Neutrophil (primary cell): ENCODE results near the gene LRPPRC.

Source experiments
- H3K27ac ChIP-seq: fragments of 200-600 bp; sonication (generic); 2 replicates; pipeline ENCODE4 v1.5.1; 2016; ENCODE audit warnings: mild to moderate bottlenecking, moderate library complexity
- H3K27me3 ChIP-seq: fragments of 200-600 bp; sonication (generic); 2 replicates; pipeline ENCODE4 v1.6.0; 2016; ENCODE audit warnings: mild to moderate bottlenecking
- H3K36me3 ChIP-seq: fragments of 200-600 bp; sonication (generic); 2 replicates; pipeline ENCODE4 v1.5.1; 2017
- H3K4me1 ChIP-seq, 2 experiments: fragments of 200-600 bp in 1 of 2; sonication (generic) in 1 of 2; 1 replicate in 1 of 2; 2 replicates in 1 of 2; pipeline versions ENCODE4 v1.5.1 to v1.6.1; 2013 to 2016; ENCODE audit warnings: low read depth in 1 of 2, low read length in 1 of 2, mild to moderate bottlenecking in 1 of 2, moderate library complexity in 1 of 2; ENCODE audit not compliant: control insufficient read depth in 1 of 2, insufficient read depth in 1 of 2
- H3K4me3 ChIP-seq, 2 experiments: fragments of 200-600 bp in 1 of 2; sonication (generic) in 1 of 2; 1 replicate in 1 of 2; 2 replicates in 1 of 2; pipeline ENCODE4 v1.5.1; 2013 to 2016; ENCODE audit warnings: low read depth in 1 of 2, low read length in 1 of 2, mild to moderate bottlenecking in 1 of 2, moderate library complexity in 1 of 2
- H3K9me3 ChIP-seq: fragments of 200-600 bp; sonication (generic); 2 replicates; pipeline ENCODE4 v1.5.1; 2016
- TF ChIP-seq, protein P1 (sequence below): fragments of 200-600 bp; sonication (generic); IDR thresholded peaks from 2 replicates; pipeline ENCODE4 v1.5.1; 2016; ENCODE audit warnings: antibody characterized with exemption

The LRPPRC gene

DNA sequence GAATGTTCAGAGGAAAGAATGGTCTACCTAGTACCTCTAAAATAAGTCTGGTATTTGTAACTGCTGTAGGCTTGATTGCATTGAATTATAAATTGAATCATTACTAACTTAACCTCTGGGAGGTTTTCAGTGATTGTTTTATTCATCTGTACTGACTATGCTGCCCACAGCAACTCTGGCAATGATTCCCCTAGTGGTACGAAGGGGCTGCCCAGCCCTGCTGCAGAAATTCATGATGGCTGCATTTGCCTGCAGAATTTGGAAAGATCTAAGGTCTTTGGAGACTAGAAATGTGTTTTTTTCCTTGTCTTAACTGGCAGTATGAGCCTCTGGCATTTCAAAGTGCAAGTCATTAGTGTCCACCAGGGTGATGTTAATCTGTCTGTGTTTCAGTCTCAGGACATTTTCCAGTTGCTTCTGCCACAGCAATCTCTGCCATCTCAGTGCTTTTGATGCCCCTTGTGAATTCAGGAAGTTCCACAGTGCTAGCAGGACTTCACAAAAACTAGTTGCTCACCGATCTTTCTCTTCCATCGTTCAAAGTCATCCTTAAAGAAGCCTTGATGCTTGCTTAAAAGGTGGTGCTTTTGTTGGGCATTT lies 13.4 kb upstream of the LRPPRC start:
- Histone ChIP-seq H3K27ac (no peak overlapping the region), H3K9me3 (no peaks in the 10 kb centered on the region), H3K4me1 (no peaks in the 10 kb centered on the region), H3K36me3 (no peaks in the 10 kb centered on the region), H3K27me3 (peaks cover 46% of the 10 kb centered on the region), H3K4me3 (no peak overlapping the region)
- TF ChIP-seq, protein P1, sequence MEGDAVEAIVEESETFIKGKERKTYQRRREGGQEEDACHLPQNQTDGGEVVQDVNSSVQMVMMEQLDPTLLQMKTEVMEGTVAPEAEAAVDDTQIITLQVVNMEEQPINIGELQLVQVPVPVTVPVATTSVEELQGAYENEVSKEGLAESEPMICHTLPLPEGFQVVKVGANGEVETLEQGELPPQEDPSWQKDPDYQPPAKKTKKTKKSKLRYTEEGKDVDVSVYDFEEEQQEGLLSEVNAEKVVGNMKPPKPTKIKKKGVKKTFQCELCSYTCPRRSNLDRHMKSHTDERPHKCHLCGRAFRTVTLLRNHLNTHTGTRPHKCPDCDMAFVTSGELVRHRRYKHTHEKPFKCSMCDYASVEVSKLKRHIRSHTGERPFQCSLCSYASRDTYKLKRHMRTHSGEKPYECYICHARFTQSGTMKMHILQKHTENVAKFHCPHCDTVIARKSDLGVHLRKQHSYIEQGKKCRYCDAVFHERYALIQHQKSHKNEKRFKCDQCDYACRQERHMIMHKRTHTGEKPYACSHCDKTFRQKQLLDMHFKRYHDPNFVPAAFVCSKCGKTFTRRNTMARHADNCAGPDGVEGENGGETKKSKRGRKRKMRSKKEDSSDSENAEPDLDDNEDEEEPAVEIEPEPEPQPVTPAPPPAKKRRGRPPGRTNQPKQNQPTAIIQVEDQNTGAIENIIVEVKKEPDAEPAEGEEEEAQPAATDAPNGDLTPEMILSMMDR, result no peak

DNA sequence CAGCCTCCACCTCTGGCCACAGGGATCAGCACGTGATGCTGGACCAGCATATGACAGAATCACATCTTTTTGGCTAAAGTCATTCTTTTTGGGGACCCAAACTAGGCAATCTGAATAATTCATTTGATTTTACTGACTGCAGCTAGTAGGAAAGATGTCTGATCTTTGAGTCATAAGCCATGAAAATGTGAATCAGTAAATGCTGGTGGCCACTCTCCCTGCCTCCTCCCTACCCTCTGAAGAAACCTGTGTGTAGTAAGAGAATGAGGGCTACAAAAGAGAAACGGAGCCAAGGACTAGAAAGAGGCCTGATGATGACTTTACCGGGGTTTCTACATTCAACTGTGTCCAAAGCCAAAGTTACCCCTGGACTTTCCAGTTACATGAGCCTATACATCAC lies 10.1 kb upstream of the LRPPRC start:
- Histone ChIP-seq H3K36me3 (no peaks in the 10 kb centered on the region), H3K27me3 (peaks cover 51% of the 10 kb centered on the region), H3K4me1 (no peaks in the 10 kb centered on the region), H3K4me3 (no peak overlapping the region), H3K27ac (no peak overlapping the region), H3K9me3 (no peaks in the 10 kb centered on the region)
- TF ChIP-seq, protein P1, result no peak

DNA sequence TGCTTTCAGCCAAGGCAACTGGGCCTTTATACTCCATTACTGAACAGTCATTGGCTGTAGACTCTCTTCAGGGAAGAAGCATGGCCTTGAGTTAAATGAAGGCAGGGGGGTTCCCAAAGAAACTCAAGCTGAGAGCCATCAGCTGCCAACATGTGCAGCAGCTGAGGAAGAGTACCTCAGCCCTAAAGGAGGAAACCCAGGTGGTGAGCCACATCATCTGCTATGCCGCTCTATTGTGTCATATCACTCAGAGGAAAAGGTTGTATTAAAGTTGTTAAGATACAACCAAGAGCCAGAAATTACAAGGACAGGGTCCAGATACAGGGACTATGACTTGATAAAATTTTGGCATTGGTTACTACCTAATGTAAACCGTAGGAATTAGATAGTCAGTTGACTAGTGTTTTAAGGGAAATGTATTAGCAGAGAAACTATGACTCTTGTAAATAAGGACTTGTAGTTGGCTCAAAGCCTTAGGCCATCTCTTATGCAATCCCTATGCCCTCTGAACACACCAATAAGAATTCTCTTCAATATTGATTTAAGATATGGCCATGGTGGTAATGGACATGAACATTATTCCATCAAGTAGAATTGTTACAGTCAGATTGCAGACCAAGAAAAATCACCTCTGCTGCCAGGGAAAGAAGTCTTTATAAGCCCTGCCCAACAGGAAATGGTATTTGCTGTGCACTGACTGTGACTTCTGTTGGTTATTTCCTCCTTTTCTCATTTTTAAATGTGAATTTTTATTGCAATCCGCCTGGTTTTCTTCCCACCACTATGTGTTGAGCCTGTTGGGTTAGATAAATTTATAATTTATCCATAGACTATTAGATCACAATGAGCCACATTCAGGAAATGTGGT lies 9.2 kb upstream of the LRPPRC start:
- H3K27me3 ChIP-seq, result peaks cover 45% of the 10 kb centered on the region
- H3K4me1 ChIP-seq, result no peaks in the 10 kb centered on the region
- H3K9me3 ChIP-seq, result no peaks in the 10 kb centered on the region
- no peaks in the 10 kb centered on the region for H3K36me3 ChIP-seq
- no peak overlapping the region for H3K4me3 ChIP-seq
- H3K27ac ChIP-seq, result no peak overlapping the region
- TF ChIP-seq, protein P1, result no peak

DNA sequence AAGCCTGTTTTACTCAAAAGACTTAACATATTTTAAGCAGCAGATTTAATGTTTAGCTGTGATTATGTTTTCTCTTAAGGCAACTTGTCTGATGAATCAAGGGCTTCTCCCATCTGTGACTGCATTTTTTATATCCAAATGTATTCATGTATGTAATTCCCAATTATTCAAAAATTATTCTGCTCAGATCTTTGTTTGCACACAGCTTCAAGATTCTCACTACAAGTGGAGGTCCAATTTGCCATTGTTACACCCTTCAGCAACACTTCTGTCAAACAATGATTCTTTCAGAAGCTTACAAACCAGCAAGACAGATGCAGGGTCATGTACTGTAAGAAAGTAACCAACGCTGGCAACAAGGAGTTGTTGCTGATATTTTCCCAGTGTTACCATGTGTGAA lies 5.9 kb upstream of the LRPPRC start:
- H3K36me3 ChIP-seq, result no peaks in the 10 kb centered on the region
- TF ChIP-seq, protein P1, result no peak
- H3K4me1 ChIP-seq, result peaks cover 0 to under 1% of the 10 kb centered on the region in 2 experiments
- H3K27me3 ChIP-seq, result peaks cover 48% of the 10 kb centered on the region
- no peak overlapping the region for H3K27ac ChIP-seq
- H3K4me3 ChIP-seq, result no peak overlapping the region
- no peaks in the 10 kb centered on the region for H3K9me3 ChIP-seq

DNA sequence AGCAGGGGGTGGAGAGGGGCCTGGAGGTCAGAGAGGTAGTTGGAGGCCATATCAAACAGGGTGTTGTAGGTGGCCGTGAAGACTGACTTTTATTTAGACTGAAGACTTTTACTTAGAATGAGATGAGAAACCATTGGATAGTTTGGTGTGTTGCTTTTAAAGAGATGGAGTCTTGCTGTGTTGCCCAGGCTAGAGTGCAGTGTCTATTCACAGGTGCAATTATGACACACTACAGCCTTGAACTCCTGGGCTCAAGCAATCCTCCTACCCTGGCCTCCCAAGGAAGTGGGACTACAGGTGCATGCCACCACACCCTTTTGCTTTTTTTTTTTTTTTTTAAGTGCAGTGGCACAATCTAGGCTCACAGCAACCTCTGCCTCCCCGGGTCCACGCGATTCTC lies 2.5 kb upstream of the LRPPRC start:
- TF ChIP-seq, protein P1, result no peak
- peaks cover 16 to 19% of the 10 kb centered on the region in 2 experiments for H3K4me1 ChIP-seq
- H3K4me3 ChIP-seq, result no peak overlapping the region
- no peaks in the 10 kb centered on the region for H3K9me3 ChIP-seq
- no peak overlapping the region for H3K27ac ChIP-seq
- peaks cover 34% of the 10 kb centered on the region for H3K27me3 ChIP-seq
- H3K36me3 ChIP-seq, result no peaks in the 10 kb centered on the region
